Islet of Langerhans (tissue), 1 donor: ENCODE results near the gene TFPI.
A peak's percentile ranks its signal among the peaks of the same experiment; 100 is the strongest.

Source experiments
- FAIRE-seq: peaks from one replicate; lab custom pipeline; 2011; peaks lifted over from hg19 to GRCh38; lab: Jason Lieb, UNC

The TFPI gene

GRCh38 chr2:187503700-187504099, 50.5 kb downstream of the TFPI start:
- FAIRE-seq, result no peak

GRCh38 chr2:187502467-187502866, 51.8 kb downstream of the TFPI start:
- FAIRE-seq, result no peak

GRCh38 chr2:187500585-187501359, 53.5 kb downstream of the TFPI start:
- FAIRE-seq, result no peak

- peak; percentile 95 for FAIRE-seq
Observed at GRCh38 chr2:187499941-187500532, 54.2 kb downstream of the TFPI start.

GRCh38 chr2:187497858-187498463, 56.3 kb downstream of the TFPI start:
- peak; percentile 94 for FAIRE-seq

GRCh38 chr2:187497140-187497539, 57.1 kb downstream of the TFPI start:
- FAIRE-seq, result no peak

GRCh38 chr2:187495324-187495723, 58.9 kb downstream of the TFPI start:
- FAIRE-seq, result no peak

- FAIRE-seq, result no peak
Observed at GRCh38 chr2:187493877-187494568, 60.2 kb downstream of the TFPI start.

- no peak for FAIRE-seq
Observed at GRCh38 chr2:187493180-187493579, 61.1 kb downstream of the TFPI start.

GRCh38 chr2:187486241-187486640, 68.0 kb downstream of the TFPI start:
- no peak for FAIRE-seq

GRCh38 chr2:187485523-187485922, 68.7 kb downstream of the TFPI start:
- no peak for FAIRE-seq

- no peak for FAIRE-seq
Observed at GRCh38 chr2:187483537-187483936, 70.7 kb downstream of the TFPI start.

GRCh38 chr2:187482796-187483195, 71.4 kb downstream of the TFPI start:
- FAIRE-seq, result no peak

GRCh38 chr2:187481543-187481942, 72.7 kb downstream of the TFPI start:
- FAIRE-seq, result no peak

- no peak for FAIRE-seq
Observed at GRCh38 chr2:187478719-187479118, 75.5 kb downstream of the TFPI start.

GRCh38 chr2:187477051-187477450, 77.2 kb downstream of the TFPI start:
- FAIRE-seq, result no peak

GRCh38 chr2:187475499-187476248, 78.6 kb downstream of the TFPI start:
- no peak for FAIRE-seq

- FAIRE-seq, result no peak
Observed at GRCh38 chr2:187470698-187471097, 83.5 kb downstream of the TFPI start.

GRCh38 chr2:187469538-187469937, 84.7 kb downstream of the TFPI start:
- FAIRE-seq, result no peak

- FAIRE-seq, result no peak
Observed at GRCh38 chr2:187468262-187468661, 86.0 kb downstream of the TFPI start.

- peak; percentile 36 for FAIRE-seq
Observed at GRCh38 chr2:187466129-187466792, 88.0 kb downstream of the TFPI start.

GRCh38 chr2:187462839-187463238, 91.4 kb downstream of the TFPI start:
- FAIRE-seq, result no peak
